ENCODE results near the gene ALOX15. TPM values are rescaled to one million over a fixed set of nuclear protein-coding genes. Genes with fewer than 3 reads are reported as not detected.

ALOX15 gene
- total RNA-seq, 1 donor from 2014 or later = not detected

DNA sequence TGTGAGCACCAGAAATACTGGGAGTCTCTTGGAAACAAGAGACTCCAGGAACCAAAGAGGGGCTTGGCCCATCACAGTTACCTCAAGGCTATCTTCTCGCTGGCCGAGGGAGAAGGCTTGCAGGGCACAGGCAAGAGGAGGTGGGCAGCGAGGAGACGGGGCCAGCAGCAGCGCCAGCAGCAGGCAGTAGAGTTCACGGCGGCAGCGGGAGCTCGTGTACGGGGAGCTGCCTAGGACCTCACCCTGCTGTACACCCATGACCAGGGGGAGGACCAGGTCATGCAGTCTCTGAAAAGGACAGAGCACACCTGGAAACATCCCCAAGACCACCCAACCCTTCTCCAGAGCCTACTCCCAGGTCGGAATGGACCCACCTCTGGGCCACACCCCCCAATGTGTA, 31.7 kb upstream of the ALOX15 start:
- H3K36me3 Mint-ChIP-seq (ENCODE audit: unreplicated experiment) = no peaks in the 10 kb centered on the region
- no peak overlapping the region for H3K27ac Mint-ChIP-seq (ENCODE audit: unreplicated experiment)
- no peaks in the 10 kb centered on the region for H3K4me1 Mint-ChIP-seq (ENCODE audit: low read depth, unreplicated experiment)
- no peak overlapping the region for H3K4me3 Mint-ChIP-seq (ENCODE audit: unreplicated experiment)
- DNase-seq = no peak
- peaks cover 1% of the 10 kb centered on the region for H3K27me3 Mint-ChIP-seq (ENCODE audit: unreplicated experiment)
- TF ChIP-seq, protein P1, sequence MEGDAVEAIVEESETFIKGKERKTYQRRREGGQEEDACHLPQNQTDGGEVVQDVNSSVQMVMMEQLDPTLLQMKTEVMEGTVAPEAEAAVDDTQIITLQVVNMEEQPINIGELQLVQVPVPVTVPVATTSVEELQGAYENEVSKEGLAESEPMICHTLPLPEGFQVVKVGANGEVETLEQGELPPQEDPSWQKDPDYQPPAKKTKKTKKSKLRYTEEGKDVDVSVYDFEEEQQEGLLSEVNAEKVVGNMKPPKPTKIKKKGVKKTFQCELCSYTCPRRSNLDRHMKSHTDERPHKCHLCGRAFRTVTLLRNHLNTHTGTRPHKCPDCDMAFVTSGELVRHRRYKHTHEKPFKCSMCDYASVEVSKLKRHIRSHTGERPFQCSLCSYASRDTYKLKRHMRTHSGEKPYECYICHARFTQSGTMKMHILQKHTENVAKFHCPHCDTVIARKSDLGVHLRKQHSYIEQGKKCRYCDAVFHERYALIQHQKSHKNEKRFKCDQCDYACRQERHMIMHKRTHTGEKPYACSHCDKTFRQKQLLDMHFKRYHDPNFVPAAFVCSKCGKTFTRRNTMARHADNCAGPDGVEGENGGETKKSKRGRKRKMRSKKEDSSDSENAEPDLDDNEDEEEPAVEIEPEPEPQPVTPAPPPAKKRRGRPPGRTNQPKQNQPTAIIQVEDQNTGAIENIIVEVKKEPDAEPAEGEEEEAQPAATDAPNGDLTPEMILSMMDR (IDR thresholded peaks at IDR 0.05; ENCODE audit: partially characterized antibody, unreplicated experiment) = no peak
- peaks cover 3% of the 10 kb centered on the region for H3K9me3 Mint-ChIP-seq (ENCODE audit: unreplicated experiment)

DNA sequence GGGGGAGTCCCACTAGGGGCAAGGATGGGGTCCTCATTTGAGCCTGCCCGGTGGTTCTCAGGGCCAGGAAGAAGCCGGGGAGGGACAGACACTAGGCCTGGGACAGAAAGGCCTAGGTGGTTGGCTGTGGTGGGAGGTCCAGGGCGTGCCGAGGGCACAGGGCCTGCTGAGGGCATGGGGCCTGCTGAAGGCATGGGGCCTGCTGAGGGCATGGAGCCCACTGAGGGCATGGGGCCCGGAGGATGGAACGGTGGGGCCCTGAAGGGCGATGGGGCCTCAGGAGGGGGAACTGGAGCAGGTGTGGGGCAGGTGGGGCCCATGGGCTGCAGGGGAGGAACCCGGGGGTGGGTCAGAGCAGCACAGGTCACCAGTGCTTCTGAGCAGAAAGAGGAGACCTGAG, 31.3 kb upstream of the ALOX15 start:
- DNase-seq = no peak
- peaks cover 3% of the 10 kb centered on the region for H3K9me3 Mint-ChIP-seq (ENCODE audit: unreplicated experiment)
- H3K27ac Mint-ChIP-seq (ENCODE audit: unreplicated experiment) = no peak overlapping the region
- no peaks in the 10 kb centered on the region for H3K36me3 Mint-ChIP-seq (ENCODE audit: unreplicated experiment)
- H3K27me3 Mint-ChIP-seq (ENCODE audit: unreplicated experiment) = peaks cover 3% of the 10 kb centered on the region
- H3K4me1 Mint-ChIP-seq (ENCODE audit: low read depth, unreplicated experiment) = no peaks in the 10 kb centered on the region
- H3K4me3 Mint-ChIP-seq (ENCODE audit: unreplicated experiment) = no peak overlapping the region
- TF ChIP-seq, protein P1 (IDR thresholded peaks at IDR 0.05; ENCODE audit: partially characterized antibody, unreplicated experiment) = no peak

DNA sequence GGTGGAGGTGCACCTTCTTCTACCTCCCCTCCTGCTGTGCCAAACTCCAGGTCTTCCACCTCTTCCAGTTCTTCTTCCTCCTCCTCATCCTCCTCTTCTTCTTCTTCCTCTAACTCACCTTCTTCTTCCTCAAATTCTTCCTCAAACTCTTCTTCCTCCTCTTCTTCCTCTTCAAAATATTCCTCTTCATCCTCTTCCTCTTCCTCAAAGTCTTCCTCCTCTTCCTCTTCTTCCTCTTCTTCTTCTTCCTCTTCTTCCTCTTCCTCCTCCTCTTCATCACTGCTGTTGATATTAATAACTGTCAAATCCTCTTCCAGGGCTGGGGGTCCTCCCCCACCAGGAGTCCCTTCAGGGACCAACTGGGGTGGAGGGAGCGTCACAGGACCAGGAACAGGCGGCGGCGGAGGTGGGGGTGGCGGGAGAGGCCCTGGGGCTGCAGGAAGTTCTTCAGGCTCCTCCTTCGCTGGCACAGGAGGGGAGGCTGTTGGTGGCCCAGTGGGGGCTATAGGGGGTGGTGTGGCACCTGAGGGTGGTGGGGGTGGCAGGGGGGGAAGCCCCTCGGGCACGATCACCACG, 30.7 kb upstream of the ALOX15 start:
- no peak for DNase-seq
- H3K9me3 Mint-ChIP-seq (ENCODE audit: unreplicated experiment) = peaks cover 3% of the 10 kb centered on the region

DNA sequence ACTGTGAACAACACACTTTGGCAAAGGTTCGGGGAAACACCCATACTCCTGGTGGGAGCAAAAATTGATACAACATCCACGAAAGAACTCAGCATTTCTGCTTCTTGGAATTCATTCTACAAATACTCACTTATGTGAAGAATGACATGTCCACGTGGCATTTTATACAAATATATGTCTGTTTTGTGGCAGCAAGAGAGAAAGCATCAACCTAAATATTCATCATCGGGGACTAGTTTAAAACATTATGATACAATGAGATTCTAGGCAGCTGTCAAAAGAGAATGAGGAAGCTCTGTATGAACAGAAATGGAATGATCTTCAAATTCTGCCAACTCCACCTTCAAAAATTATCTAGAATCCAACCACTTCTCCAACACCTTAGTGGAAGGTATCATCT, 25.7 kb upstream of the ALOX15 start:
- DNase-seq = no peak
- no peak overlapping the region for H3K27ac Mint-ChIP-seq (ENCODE audit: unreplicated experiment)

More for the DNA sequence above, 30.7 kb upstream of the ALOX15 start:
- TF ChIP-seq, protein P1 (IDR thresholded peaks at IDR 0.05; ENCODE audit: partially characterized antibody, unreplicated experiment) = no peak
- Mint-ChIP-seq H3K27me3 (ENCODE audit: unreplicated experiment) (peaks cover 6% of the 10 kb centered on the region), H3K4me1 (ENCODE audit: low read depth, unreplicated experiment) (no peaks in the 10 kb centered on the region), H3K4me3 (ENCODE audit: unreplicated experiment) (no peak overlapping the region), H3K27ac (ENCODE audit: unreplicated experiment) (no peak overlapping the region), H3K36me3 (ENCODE audit: unreplicated experiment) (no peaks in the 10 kb centered on the region)

DNA sequence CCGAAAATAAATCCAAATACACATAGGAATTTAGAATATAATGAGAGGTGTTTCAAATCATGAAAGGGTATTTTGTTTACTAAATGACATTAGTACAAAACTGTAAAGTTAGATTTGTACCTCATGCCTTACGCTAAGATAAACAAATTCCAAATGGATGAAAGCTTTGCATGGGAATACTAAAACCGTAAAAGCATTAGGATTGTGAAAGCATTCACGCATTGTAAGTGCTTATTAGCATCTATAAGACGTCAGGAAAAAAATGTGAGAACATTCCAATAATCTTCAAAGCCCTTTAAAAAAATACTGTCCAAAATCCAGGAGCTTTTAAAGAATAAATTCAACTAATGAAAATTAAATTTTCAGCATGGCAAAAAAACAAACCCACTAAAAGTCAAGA, 24.8 kb upstream of the ALOX15 start:
- DNase-seq = no peak
- no peaks in the 10 kb centered on the region for H3K36me3 Mint-ChIP-seq (ENCODE audit: unreplicated experiment)
- no peaks in the 10 kb centered on the region for H3K9me3 Mint-ChIP-seq (ENCODE audit: unreplicated experiment)
- no peaks in the 10 kb centered on the region for H3K4me1 Mint-ChIP-seq (ENCODE audit: low read depth, unreplicated experiment)
- peaks cover 8% of the 10 kb centered on the region for H3K27me3 Mint-ChIP-seq (ENCODE audit: unreplicated experiment)
- TF ChIP-seq, protein P1 (IDR thresholded peaks at IDR 0.05; ENCODE audit: partially characterized antibody, unreplicated experiment) = no peak
- H3K27ac Mint-ChIP-seq (ENCODE audit: unreplicated experiment) = no peak overlapping the region
- H3K4me3 Mint-ChIP-seq (ENCODE audit: unreplicated experiment) = no peak overlapping the region

More for the DNA sequence above, 25.7 kb upstream of the ALOX15 start:
- peaks cover 2% of the 10 kb centered on the region for H3K9me3 Mint-ChIP-seq (ENCODE audit: unreplicated experiment)
- H3K27me3 Mint-ChIP-seq (ENCODE audit: unreplicated experiment) = peaks cover 8% of the 10 kb centered on the region
- H3K4me1 Mint-ChIP-seq (ENCODE audit: low read depth, unreplicated experiment) = no peaks in the 10 kb centered on the region
- no peak overlapping the region for H3K4me3 Mint-ChIP-seq (ENCODE audit: unreplicated experiment)
- TF ChIP-seq, protein P1 (IDR thresholded peaks at IDR 0.05; ENCODE audit: partially characterized antibody, unreplicated experiment) = no peak
- no peaks in the 10 kb centered on the region for H3K36me3 Mint-ChIP-seq (ENCODE audit: unreplicated experiment)

Data from glutamatergic neuron (in vitro differentiated cells).